ENCODE data around the gene STUM.

STUM gene

DNA sequence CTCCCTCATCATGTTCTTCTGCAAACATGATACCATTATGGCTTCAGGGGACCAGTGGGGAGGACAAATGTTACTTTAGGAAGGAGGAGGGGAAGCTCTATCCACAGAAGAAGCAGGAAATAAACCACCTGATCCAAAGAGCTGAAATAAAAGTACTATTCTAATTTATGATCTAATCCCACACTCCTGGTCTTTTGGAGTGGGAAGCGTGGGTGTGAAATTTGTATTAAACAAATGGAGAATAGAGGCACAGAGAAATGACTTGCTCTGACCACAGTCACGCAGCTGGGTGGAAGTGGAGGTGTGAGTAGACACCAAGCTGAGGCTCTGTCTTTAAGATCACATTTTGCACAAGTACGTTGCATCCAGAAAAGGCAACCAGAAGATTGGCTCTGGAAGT lies 14.5 kb upstream of the STUM start:
- DNase-seq (ENCODE audit: low read depth) = no peak
- H3K4me3 ChIP-seq (ENCODE audit: low read length) = no peak overlapping the region
- TF ChIP-seq, protein P1, sequence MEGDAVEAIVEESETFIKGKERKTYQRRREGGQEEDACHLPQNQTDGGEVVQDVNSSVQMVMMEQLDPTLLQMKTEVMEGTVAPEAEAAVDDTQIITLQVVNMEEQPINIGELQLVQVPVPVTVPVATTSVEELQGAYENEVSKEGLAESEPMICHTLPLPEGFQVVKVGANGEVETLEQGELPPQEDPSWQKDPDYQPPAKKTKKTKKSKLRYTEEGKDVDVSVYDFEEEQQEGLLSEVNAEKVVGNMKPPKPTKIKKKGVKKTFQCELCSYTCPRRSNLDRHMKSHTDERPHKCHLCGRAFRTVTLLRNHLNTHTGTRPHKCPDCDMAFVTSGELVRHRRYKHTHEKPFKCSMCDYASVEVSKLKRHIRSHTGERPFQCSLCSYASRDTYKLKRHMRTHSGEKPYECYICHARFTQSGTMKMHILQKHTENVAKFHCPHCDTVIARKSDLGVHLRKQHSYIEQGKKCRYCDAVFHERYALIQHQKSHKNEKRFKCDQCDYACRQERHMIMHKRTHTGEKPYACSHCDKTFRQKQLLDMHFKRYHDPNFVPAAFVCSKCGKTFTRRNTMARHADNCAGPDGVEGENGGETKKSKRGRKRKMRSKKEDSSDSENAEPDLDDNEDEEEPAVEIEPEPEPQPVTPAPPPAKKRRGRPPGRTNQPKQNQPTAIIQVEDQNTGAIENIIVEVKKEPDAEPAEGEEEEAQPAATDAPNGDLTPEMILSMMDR (conservative IDR thresholded peaks at IDR 0.05; ENCODE audit: low read depth, low read length) = no peak

DNA sequence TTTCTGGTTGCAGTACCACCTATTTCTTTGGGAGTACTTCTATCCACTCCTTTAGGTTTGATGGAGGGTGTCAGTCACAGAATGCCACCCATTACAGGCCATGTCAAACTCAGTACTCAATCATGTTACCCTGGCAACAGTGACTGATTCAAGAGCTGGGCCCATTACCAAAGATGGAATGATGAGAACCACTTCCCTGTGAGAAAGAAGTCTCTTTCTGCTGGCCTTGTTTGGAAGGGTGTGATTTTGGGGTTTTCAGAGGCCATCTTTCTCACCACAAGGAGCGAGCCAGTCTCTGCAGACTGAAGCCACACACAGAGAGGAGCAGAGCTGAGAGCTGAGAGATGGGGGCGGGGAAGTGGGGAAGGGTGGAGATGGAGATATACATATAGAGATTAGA lies 13.9 kb upstream of the STUM start:
- TF ChIP-seq, protein P1 (conservative IDR thresholded peaks at IDR 0.05; ENCODE audit: low read depth, low read length) = no peak
- H3K4me3 ChIP-seq (ENCODE audit: low read length) = no peak overlapping the region
- no peak for DNase-seq (ENCODE audit: low read depth)

DNA sequence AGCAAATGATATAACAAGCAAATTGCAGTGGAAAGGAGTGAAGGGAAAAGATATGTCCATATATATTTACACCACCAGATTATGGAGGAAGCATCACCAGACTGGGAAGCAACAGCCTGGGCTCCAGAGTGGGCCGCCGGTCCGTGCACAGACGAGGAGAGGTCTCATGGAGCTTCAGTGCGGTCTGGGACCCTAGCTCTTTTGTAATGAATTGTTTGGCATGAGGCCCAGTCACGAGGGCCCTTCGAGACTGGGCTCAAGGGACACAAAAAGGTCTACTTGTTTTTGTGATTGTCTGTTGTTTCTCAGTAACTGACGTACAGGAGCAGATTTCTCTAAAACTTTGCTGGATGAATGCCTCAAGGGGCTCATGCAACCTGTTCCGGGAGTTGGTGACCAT lies 12.9 kb upstream of the STUM start:
- DNase-seq (ENCODE audit: low read depth) = no peak
- H3K4me3 ChIP-seq (ENCODE audit: low read length) = no peak overlapping the region
- TF ChIP-seq, protein P1 (conservative IDR thresholded peaks at IDR 0.05; ENCODE audit: low read depth, low read length) = no peak

DNA sequence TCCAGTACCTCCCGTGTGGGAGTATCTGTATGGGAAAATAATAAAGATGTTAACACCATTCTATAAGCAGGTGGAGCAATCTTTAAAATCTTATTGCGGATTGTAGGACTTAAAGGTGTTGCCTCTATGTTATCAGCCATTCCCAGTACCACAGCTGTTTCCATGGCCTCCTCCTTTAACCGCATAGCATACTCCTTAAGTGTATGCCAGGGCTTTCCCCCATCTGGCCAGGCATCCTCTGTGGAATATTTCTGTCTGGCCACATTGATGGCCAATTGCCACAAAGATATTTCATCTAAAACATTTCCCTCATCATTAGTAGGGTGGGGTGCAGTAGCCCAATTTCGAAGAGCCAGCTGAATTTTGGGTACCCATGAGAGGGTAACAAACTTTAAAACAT lies 7.3 kb upstream of the STUM start:
- no peak for DNase-seq (ENCODE audit: low read depth)
- TF ChIP-seq, protein P1 (conservative IDR thresholded peaks at IDR 0.05; ENCODE audit: low read depth, low read length) = no peak
- H3K4me3 ChIP-seq (ENCODE audit: low read length) = no peak overlapping the region

DNA sequence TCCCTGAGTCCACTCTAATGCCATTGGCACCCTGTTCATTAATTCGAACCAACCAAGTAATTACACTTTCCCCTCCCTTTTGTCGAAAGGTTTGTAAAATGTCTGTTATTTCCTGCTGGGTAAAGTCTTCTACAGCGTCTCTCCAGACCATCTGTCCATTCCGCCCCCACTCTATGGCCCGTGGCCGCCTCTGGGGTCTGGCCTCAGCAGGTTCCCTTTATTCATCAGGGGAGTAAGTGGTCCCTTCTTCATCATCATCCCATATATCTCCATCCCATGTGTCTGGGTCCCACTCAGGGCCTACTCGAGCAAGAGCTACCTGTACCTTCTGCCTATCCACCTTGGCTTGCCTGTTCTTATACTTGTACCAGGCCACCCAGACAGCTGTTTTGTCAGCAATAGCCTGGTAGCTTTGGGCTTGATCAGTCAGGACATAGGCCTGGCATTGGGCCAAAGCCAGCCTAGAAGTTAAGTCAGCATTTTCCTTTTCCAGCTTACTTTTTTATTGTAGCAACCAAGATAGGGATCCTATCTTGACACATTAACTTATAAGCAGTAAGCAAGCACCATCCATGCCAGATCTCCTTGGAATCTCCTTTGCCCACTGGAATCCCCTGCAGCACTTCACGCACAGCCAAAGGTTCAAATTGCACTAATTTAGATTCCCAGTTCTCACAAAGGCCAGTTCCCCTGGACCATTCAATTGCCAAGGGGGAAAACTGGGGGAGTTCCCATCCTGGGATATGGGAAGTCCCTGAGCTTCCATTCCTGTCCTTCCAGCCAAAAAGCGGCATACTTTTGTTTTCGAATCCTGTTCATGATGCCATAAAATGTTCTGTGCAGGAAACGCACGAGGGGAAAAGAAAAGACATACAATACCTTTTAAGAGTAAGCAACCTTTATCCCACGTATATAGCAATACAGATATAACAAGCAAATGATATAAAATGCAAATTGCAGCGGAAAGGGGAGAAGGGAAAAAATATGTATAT lies 6.6 kb upstream of the STUM start:
- DNase-seq (ENCODE audit: low read depth) = peak; percentile 58
- H3K4me3 ChIP-seq (ENCODE audit: low read length) = no peak overlapping the region

DNA sequence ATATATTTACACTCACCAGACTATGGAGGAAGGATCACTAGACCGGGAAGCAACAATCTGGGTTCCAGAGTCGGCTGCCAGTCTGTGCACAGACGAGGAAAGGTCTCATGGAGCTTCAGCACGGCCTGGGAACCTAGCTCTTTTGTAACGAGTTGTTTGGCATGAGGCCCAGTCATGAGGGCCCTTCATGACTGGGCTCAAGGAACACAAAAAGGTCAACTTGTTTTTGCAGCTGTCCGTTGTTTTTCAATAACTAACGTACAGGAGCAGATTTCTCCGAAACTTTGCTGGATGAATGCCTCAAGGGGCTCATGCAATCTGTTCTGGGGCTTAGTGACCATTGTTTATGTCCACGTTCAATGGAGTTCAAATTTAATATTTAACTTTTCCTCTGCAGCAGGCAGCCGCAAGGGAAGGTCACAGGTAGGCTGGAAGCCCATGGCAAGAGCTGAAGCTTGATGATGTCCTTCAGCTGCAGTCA lies 5.9 kb upstream of the STUM start:
- H3K4me3 ChIP-seq (ENCODE audit: low read length) = no peak overlapping the region

More for the DNA sequence above, 6.6 kb upstream of the STUM start:
- TF ChIP-seq, protein P1 (conservative IDR thresholded peaks at IDR 0.05; ENCODE audit: low read depth, low read length) = no peak

More for the DNA sequence above, 5.9 kb upstream of the STUM start:
- DNase-seq (ENCODE audit: low read depth) = no peak
- TF ChIP-seq, protein P1 (conservative IDR thresholded peaks at IDR 0.05; ENCODE audit: low read depth, low read length) = no peak
